OCI-LY7 (cell line): ENCODE data around the gene MAVS. TPM values are rescaled to one million over a fixed set of nuclear protein-coding genes. Genes with fewer than 3 reads are reported as not detected.
"Not testable (repeated sequence)": the region's sequence is repeated elsewhere in the genome, so short reads cannot be mapped to it uniquely, and the experiment has no call there.

Experiments
- BruUV-seq: library from RNA; stranded (reverse); fragments of 400-500 nt; replicated peaks from 2 replicates; lab custom pipeline; 2021; lab: Mats Ljungman, UMichigan
- CTCF ChIA-PET: fragments of 300-600 bp; sonication (Branson Sonifier 250); formaldehyde crosslinking; loops from one replicate; lab custom pipeline; 2022; ENCODE audit warnings: antibody characterized with exemption; ENCODE audit not compliant: unreplicated experiment; lab: Charles Lee
- POLR2A ChIA-PET: fragments of 300-600 bp; sonication (Branson Sonifier 250); formaldehyde crosslinking; loops from one replicate; lab custom pipeline; 2022; ENCODE audit warnings: antibody characterized with exemption; lab: Charles Lee
- DNase-seq: peaks from one replicate; pipeline ENCODE4 v3.0.0-alpha.2; 2015; ENCODE audit warnings: low spot score
- H2AFZ ChIP-seq: fragments of 200-600 bp; sonication (generic), shearing (Covaris generic); 2 replicates; pipeline ENCODE4 v1.6.1; 2014; ENCODE audit warnings: mild to moderate bottlenecking, antibody characterized with exemption, low read length, moderate library complexity
- H3K27ac ChIP-seq: fragments of 200-600 bp; sonication (generic); 2 replicates; pipeline ENCODE4 v1.5.1; 2014; ENCODE audit warnings: mixed run types, low read depth, mild to moderate bottlenecking, moderate library complexity, low read length, inconsistent platforms; ENCODE audit not compliant: poor library complexity, severe bottlenecking
- H3K36me3 ChIP-seq: fragments of 200-600 bp; sonication (generic); 2 replicates; pipeline ENCODE4 v1.6.1; 2014; ENCODE audit warnings: mild to moderate bottlenecking, antibody characterized with exemption, low read length, moderate library complexity, mixed read lengths; ENCODE audit not compliant: insufficient read depth
- H3K4me1 ChIP-seq: fragments of 200-600 bp; sonication (generic); 2 replicates; pipeline ENCODE4 v1.5.1; 2014; ENCODE audit warnings: mild to moderate bottlenecking, low read length; ENCODE audit not compliant: insufficient read depth, poor library complexity, severe bottlenecking
- H3K4me2 ChIP-seq: fragments of 200-600 bp; sonication (generic); 2 replicates; pipeline ENCODE4 v1.6.1; 2014; ENCODE audit warnings: mild to moderate bottlenecking, low read length
- H3K4me3 ChIP-seq: fragments of 200-600 bp; sonication (generic); 2 replicates; pipeline ENCODE4 v1.5.1; 2014; ENCODE audit warnings: mild to moderate bottlenecking, low read depth, low read length; ENCODE audit not compliant: poor library complexity, severe bottlenecking
- H3K79me2 ChIP-seq: fragments of 200-600 bp; sonication (generic); 2 replicates; pipeline ENCODE4 v1.6.1; 2016; ENCODE audit warnings: low read depth, mild to moderate bottlenecking, low read length, moderate library complexity, mixed read lengths; ENCODE audit not compliant: insufficient read depth
- H3K9me2 ChIP-seq: fragments of 200-600 bp; sonication (generic); 2 replicates; pipeline ENCODE4 v1.6.1; 2016; ENCODE audit warnings: mild to moderate bottlenecking, low read length, mixed read lengths; ENCODE audit not compliant: insufficient read depth
- H3K9me3 ChIP-seq: fragments of 200-600 bp; sonication (generic); 2 replicates; pipeline ENCODE4 v1.6.1; 2014; ENCODE audit warnings: mild to moderate bottlenecking, mixed run types, low read length, mixed read lengths
- H4K20me1 ChIP-seq: fragments of 200-600 bp; sonication (generic); 2 replicates; pipeline ENCODE4 v1.6.1; 2014; ENCODE audit warnings: mild to moderate bottlenecking, antibody characterized with exemption, low read length, moderate library complexity, mixed read lengths; ENCODE audit not compliant: insufficient read depth
- EZH2phosphoT487 ChIP-seq: fragments of 200-600 bp; sonication (generic); IDR thresholded peaks from 2 replicates; pipeline ENCODE4 v1.6.1; 2018; ENCODE audit warnings: low read depth, borderline replicate concordance, mild to moderate bottlenecking, mixed run types, antibody characterized with exemption, low read length, moderate library complexity, mixed read lengths
- intact Hi-C: fragments of 100-400 bp; cut with micrococcal nuclease; formaldehyde crosslinking; loops from one replicate; pipeline ENCODE4 v1.10.0; 2022; ENCODE audit not compliant: unreplicated experiment
- total RNA-seq, 2 experiments: library from RNA; depleted of rRNA in 1 of 2; stranded (reverse); fragments of >200 nt in 1 of 2; shearing (Covaris generic) in 1 of 2; gene quantifications; 2 replicates each; pipeline ENCODE4 v1.2.3, GENCODE V29; 2014 to 2022
- TF ChIP-seq, protein P1 (sequence below): fragments of 200-600 bp; sonication (generic); conservative IDR thresholded peaks from 2 replicates; pipeline ENCODE4 v1.5.1; 2014; ENCODE audit warnings: mild to moderate bottlenecking, antibody characterized with exemption, low read length, moderate library complexity, mixed read lengths

Gene MAVS
- total RNA-seq, 2 experiments from 2014 or later = 19.8 to 35.5 TPM

DNA sequence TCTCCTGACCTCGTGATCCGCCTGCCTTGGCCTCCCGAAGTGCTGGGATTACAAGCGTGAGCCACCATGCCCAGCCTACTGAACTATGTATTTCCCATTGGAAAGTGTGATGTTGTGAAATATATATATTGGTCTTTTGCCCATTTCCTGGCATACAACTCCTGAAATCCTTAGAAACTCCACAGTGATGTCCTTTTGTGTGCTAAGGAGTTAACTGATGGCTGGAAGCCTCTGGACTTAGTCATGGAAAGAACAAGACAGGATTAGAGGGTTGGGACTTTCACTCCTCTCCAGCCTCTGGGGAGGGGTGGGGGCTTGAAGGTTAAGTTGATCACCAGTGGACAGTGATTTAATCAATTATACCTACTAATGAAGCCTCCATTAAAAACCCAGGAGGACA is 49.7 kb downstream of the MAVS start:
- no peak overlapping the region for H2AFZ ChIP-seq
- ChIA-PET CTCF (interaction anchor here (0.6 kb wide), 1 partner anchor 69 kb away, joined by 4 read pairs; no protein-coding TSS in a partner anchor), POLR2A (interaction anchor here (1.4 kb wide), 1 partner anchor 8 kb away, joined by 5 read pairs; no protein-coding TSS in a partner anchor)
- no TSS peak for BruUV-seq
- H3K9me3 ChIP-seq = no peaks in the 10 kb centered on the region
- peak overlapping the region; percentile 52 for H3K4me3 ChIP-seq
- H3K9me2 ChIP-seq = no peaks in the 10 kb centered on the region
- H4K20me1 ChIP-seq = peaks cover 52% of the 10 kb centered on the region
- TF ChIP-seq EZH2phosphoT487 = no peak
- TF ChIP-seq, protein P1, sequence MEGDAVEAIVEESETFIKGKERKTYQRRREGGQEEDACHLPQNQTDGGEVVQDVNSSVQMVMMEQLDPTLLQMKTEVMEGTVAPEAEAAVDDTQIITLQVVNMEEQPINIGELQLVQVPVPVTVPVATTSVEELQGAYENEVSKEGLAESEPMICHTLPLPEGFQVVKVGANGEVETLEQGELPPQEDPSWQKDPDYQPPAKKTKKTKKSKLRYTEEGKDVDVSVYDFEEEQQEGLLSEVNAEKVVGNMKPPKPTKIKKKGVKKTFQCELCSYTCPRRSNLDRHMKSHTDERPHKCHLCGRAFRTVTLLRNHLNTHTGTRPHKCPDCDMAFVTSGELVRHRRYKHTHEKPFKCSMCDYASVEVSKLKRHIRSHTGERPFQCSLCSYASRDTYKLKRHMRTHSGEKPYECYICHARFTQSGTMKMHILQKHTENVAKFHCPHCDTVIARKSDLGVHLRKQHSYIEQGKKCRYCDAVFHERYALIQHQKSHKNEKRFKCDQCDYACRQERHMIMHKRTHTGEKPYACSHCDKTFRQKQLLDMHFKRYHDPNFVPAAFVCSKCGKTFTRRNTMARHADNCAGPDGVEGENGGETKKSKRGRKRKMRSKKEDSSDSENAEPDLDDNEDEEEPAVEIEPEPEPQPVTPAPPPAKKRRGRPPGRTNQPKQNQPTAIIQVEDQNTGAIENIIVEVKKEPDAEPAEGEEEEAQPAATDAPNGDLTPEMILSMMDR = no peak
- peak overlapping the region; percentile 37 for H3K27ac ChIP-seq
- no peak for DNase-seq
- peaks cover 90% of the 10 kb centered on the region for H3K4me1 ChIP-seq
- H3K79me2 ChIP-seq = peaks cover 100% of the 10 kb centered on the region
- peaks cover 81% of the 10 kb centered on the region for H3K36me3 ChIP-seq
- intact Hi-C loops = no loop called here
- peak overlapping the region; percentile 68 for H3K4me2 ChIP-seq

GRCh38 chr20:3896853-3897583 is 50.4 kb downstream of the MAVS start:
- peak overlapping the region; percentile 68 for H3K4me2 ChIP-seq
- POLR2A ChIA-PET = interaction anchor here (1.2 to 1.4 kb wide), 2 partner anchors 9 to 19 kb away, joined by 4 to 5 read pairs; no protein-coding TSS in a partner anchor
- CTCF ChIA-PET = interaction anchor here (0.6 kb wide), 1 partner anchor 1060 kb away, joined by 3 read pairs; no protein-coding TSS in a partner anchor
- H3K9me3 ChIP-seq = no peaks in the 10 kb centered on the region
- H3K4me1 ChIP-seq = peaks cover 90% of the 10 kb centered on the region
- TF ChIP-seq EZH2phosphoT487 = no peak
- TF ChIP-seq, protein P1 = no peak
- H3K9me2 ChIP-seq = no peaks in the 10 kb centered on the region
- H4K20me1 ChIP-seq = peaks cover 52% of the 10 kb centered on the region
- no peak for DNase-seq
- BruUV-seq = no TSS peak
- peak overlapping the region; percentile 52 for H3K4me3 ChIP-seq
- intact Hi-C loops = no loop called here
- H3K79me2 ChIP-seq = peaks cover 100% of the 10 kb centered on the region
- H3K27ac ChIP-seq = peak overlapping the region; percentile 37
- no peak overlapping the region for H2AFZ ChIP-seq
- peaks cover 74% of the 10 kb centered on the region for H3K36me3 ChIP-seq

- H2AFZ ChIP-seq, H3K27ac ChIP-seq, DNase-seq, intact Hi-C loops, H3K9me3 ChIP-seq, H3K9me2 ChIP-seq, H3K4me3 ChIP-seq, CTCF ChIA-PET, BruUV-seq: not testable (repeated sequence)
- H3K36me3 ChIP-seq = peaks cover 62% of the 10 kb centered on the region
- POLR2A ChIA-PET = interaction anchor here (1.2 kb wide), 1 partner anchor 18 kb away, joined by 4 read pairs; no protein-coding TSS in a partner anchor
- peak overlapping the region; percentile 68; the same call in 1 of the 2 replicates for H3K4me2 ChIP-seq
- peaks cover 47% of the 10 kb centered on the region for H4K20me1 ChIP-seq
- H3K4me1 ChIP-seq = peaks cover 80% of the 10 kb centered on the region
- peaks cover 100% of the 10 kb centered on the region for H3K79me2 ChIP-seq
Measured at GRCh38 chr20:3898181-3898580, 51.5 kb downstream of the MAVS start.
